Measurements from ENCODE around the gene TMPRSS12. TPM values are rescaled to one million over a fixed set of nuclear protein-coding genes. Genes with fewer than 3 reads are reported as not detected.
"Not testable (repeated sequence)": the region's sequence is repeated elsewhere in the genome, so short reads cannot be mapped to it uniquely, and the experiment has no call there.

TMPRSS12 gene
- total and polyA plus RNA-seq, 10 donors = not detected

- H3K27ac ChIP-seq = peak overlapping the region in 7 of 8 donors; percentile 30 to 95 (median 89)
- peaks cover 0 to 43% (median 23%) of the 10 kb centered on the region in 6 donors for H3K36me3 ChIP-seq
- 37 to 56% (median 40%) methylated on average over 2 of the region's 2 CpGs for whole genome bisulfite sequencing, 5 donors
- H3K27me3 ChIP-seq (replicated peaks in 1 of 7) = no peaks in the 10 kb centered on the region
- no peaks in the 10 kb centered on the region for H3K9me3 ChIP-seq
- peak overlapping the region; percentile 66 to 92 (median 82) for H3K4me3 ChIP-seq
- H3K4me1 ChIP-seq = peaks cover 28 to 100% (median 56%) of the 10 kb centered on the region in 6 donors
- DNase-seq = no peak
- intact Hi-C loops (cut with DNase I; ENCODE audit: low total_unique reads) = loop anchor here (10.0 kb wide), 2 partner anchors 57 to 163 kb away; partner anchors contain the start of gene ATF1
- TF ChIP-seq POLR2AphosphoS5 (IDR thresholded peaks at IDR 0.05) (no peak), POLR2A (IDR thresholded peaks at IDR 0.05) (no peak), CTCF (IDR thresholded peaks at IDR 0.05 in 8 of 11, conservative IDR thresholded peaks at IDR 0.05 in 3 of 11) (no peak)
Measured at GRCh38 chr12:50927356-50927755, 84.6 kb downstream of the TMPRSS12 start.

- H3K4me1 ChIP-seq = peaks cover 24 to 100% (median 55%) of the 10 kb centered on the region in 6 donors
- no peaks in the 10 kb centered on the region for H3K27me3 ChIP-seq (replicated peaks in 1 of 7)
- intact Hi-C loops (cut with DNase I; ENCODE audit: low total_unique reads) = loop anchor here (10.0 kb wide), 2 partner anchors 57 to 163 kb away; partner anchors contain the start of gene ATF1
- H3K27ac ChIP-seq = peak overlapping the region in 7 of 8 donors; percentile 41 to 95 (median 89)
- DNase-seq = no peak
- 60 to 67% (median 62%) methylated on average over 6 of the region's 6 CpGs for WGBS, 5 donors
- TF ChIP-seq POLR2A (IDR thresholded peaks at IDR 0.05) (no peak), CTCF (IDR thresholded peaks at IDR 0.05 in 8 of 11, conservative IDR thresholded peaks at IDR 0.05 in 3 of 11) (no peak), POLR2AphosphoS5 (IDR thresholded peaks at IDR 0.05) (no peak)
- H3K9me3 ChIP-seq = no peaks in the 10 kb centered on the region
- peaks cover 0 to 48% (median 23%) of the 10 kb centered on the region in 6 donors for H3K36me3 ChIP-seq
- H3K4me3 ChIP-seq = peak overlapping the region; percentile 66 to 92 (median 82)
Measured at GRCh38 chr12:50927766-50928224, 85.1 kb downstream of the TMPRSS12 start.

GRCh38 chr12:50928392-50928791 lies 85.7 kb downstream of the TMPRSS12 start:
- Histone ChIP-seq H3K4me1 (peaks cover 18 to 100% (median 54%) of the 10 kb centered on the region in 6 donors), H3K27me3 (replicated peaks in 1 of 7) (no peaks in the 10 kb centered on the region), H3K4me3 (peak overlapping the region in 7 of 8 donors; percentile 66 to 92 (median 84)), H3K27ac (peak overlapping the region in 4 of 8 donors; percentile 89 to 95 (median 92)), H3K9me3 (no peaks in the 10 kb centered on the region), H3K36me3 (peaks cover 0 to 54% (median 23%) of the 10 kb centered on the region in 6 donors)
- intact Hi-C loops (cut with DNase I; ENCODE audit: low total_unique reads) = loop anchor here (10.0 kb wide), 2 partner anchors 56 to 164 kb away; partner anchors contain the start of gene ATF1
- TF ChIP-seq CTCF (IDR thresholded peaks at IDR 0.05 in 8 of 11, conservative IDR thresholded peaks at IDR 0.05 in 3 of 11) = no peak
- TF ChIP-seq POLR2A (IDR thresholded peaks at IDR 0.05) = no peak
- TF ChIP-seq POLR2AphosphoS5 (IDR thresholded peaks at IDR 0.05) = no peak
- DNase-seq = no peak
- 41 to 61% (median 52%) methylated on average over 3 of the region's 3 CpGs for WGBS, 5 donors

GRCh38 chr12:50929831-50930230 lies 87.1 kb downstream of the TMPRSS12 start:
- TF ChIP-seq CTCF (IDR thresholded peaks at IDR 0.05 in 8 of 11, conservative IDR thresholded peaks at IDR 0.05 in 3 of 11) (no peak), POLR2A (IDR thresholded peaks at IDR 0.05) (no peak), POLR2AphosphoS5 (IDR thresholded peaks at IDR 0.05) (no peak)
- intact Hi-C loops (cut with DNase I; ENCODE audit: low total_unique reads) = loop anchor here (10.0 kb wide), 3 partner anchors 55 to 165 kb away; partner anchors contain the start of gene ATF1
- H3K4me3 ChIP-seq = peak overlapping the region in 1 of 8 donors; percentile 75

GRCh38 chr12:50930477-50930876 lies 87.8 kb downstream of the TMPRSS12 start:
- peaks cover 23 to 100% (median 59%) of the 10 kb centered on the region in 6 donors for H3K4me1 ChIP-seq
- not testable (repeated sequence) for H3K9me3 ChIP-seq; H3K27ac ChIP-seq; DNase-seq; H3K4me3 ChIP-seq; H3K27me3 ChIP-seq (replicated peaks in 1 of 7)
- intact Hi-C loops (cut with DNase I; ENCODE audit: low total_unique reads) = loop anchor here (10.0 kb wide), 1 partner anchor 96 kb away; no protein-coding TSS in a partner anchor
- 88 to 94% (median 91%) methylated on average over 12 of the region's 12 CpGs for WGBS, 5 donors
- peaks cover 0 to 61% (median 25%) of the 10 kb centered on the region in 6 donors for H3K36me3 ChIP-seq

More at GRCh38 chr12:50929831-50930230, 87.1 kb downstream of the TMPRSS12 start:
- no peak for DNase-seq
- Histone ChIP-seq H3K27me3 (replicated peaks in 1 of 7) (no peaks in the 10 kb centered on the region), H3K36me3 (peaks cover 0 to 61% (median 25%) of the 10 kb centered on the region in 6 donors), H3K4me1 (peaks cover 23 to 100% (median 57%) of the 10 kb centered on the region in 6 donors), H3K27ac (peak overlapping the region in 1 of 8 donors; percentile 17), H3K9me3 (no peaks in the 10 kb centered on the region)
- WGBS, 5 donors = 91 to 97% (median 94%) methylated on average over 3 of the region's 3 CpGs

All from spleen (tissue), 11 donors.